Kidney (tissue), 14 donors: ENCODE results near the gene CYBA. TPM values are rescaled to one million over a fixed set of nuclear protein-coding genes. Genes with fewer than 3 reads are reported as not detected.

Experiments
- DNase-seq, 5 donors: peaks; one replicate each; pipeline ENCODE4 v3.0.0-alpha.2; 2013 to 2020
- FAIRE-seq: peaks from 2 replicates; lab custom pipeline; 2012; peaks lifted over from hg19 to GRCh38; lab: Jason Lieb, UNC
- H3K27ac ChIP-seq, 2 donors: one replicate each; pipeline ENCODE4 v1.7.0; 2013; ENCODE audit warnings: low read depth in 2 of 2, low read length in 2 of 2, inconsistent platforms in 1 of 2
- H3K27me3 ChIP-seq: one replicate; pipeline ENCODE4 v1.7.1; 2013; ENCODE audit warnings: low read length, inconsistent platforms; ENCODE audit not compliant: control insufficient read depth, insufficient read depth
- H3K36me3 ChIP-seq, 3 donors: one replicate each; pipeline versions ENCODE4 v1.7.0 to v1.7.1; 2013; ENCODE audit warnings: low read length in 3 of 3, control low read depth in 1 of 3, inconsistent platforms in 1 of 3; ENCODE audit not compliant: insufficient read depth in 3 of 3, control insufficient read depth in 2 of 3
- H3K4me1 ChIP-seq, 3 donors: one replicate each; pipeline versions ENCODE4 v1.7.0 to v1.7.1; 2013; ENCODE audit warnings: low read length in 3 of 3, inconsistent platforms in 1 of 3, low read depth in 1 of 3; ENCODE audit not compliant: control insufficient read depth in 2 of 3, insufficient read depth in 2 of 3
- H3K4me3 ChIP-seq, 3 donors: one replicate each; pipeline versions ENCODE4 v1.7.0 to v1.8.1; 2013; ENCODE audit warnings: low read length in 3 of 3, control low read depth in 1 of 3, inconsistent platforms in 1 of 3
- H3K9ac ChIP-seq, 3 donors: one replicate each; pipeline versions ENCODE4 v1.7.0 to v1.7.1; 2013; ENCODE audit warnings: low read length in 3 of 3, control low read depth in 1 of 3, inconsistent platforms in 1 of 3
- H3K9me3 ChIP-seq, 3 donors: one replicate each; pipeline versions ENCODE4 v1.7.0 to v1.7.1; 2013; ENCODE audit warnings: low read length in 3 of 3, control low read depth in 1 of 3, inconsistent platforms in 1 of 3; ENCODE audit not compliant: control insufficient read depth in 2 of 3, insufficient read depth in 1 of 3
- intact Hi-C: fragments of 100-400 bp; cut with DNase I; formaldehyde crosslinking; loops from one replicate; pipeline ENCODE4 v1.11.1; 2022
- polyA plus RNA-seq: library from polyadenylated mRNA; stranded (reverse); fragments of 350-450 nt; fragmentation: Illumina TruSeq; extraction: RNeasy Lipid Tissue Mini Kit (QIAGEN cat#74804); gene quantifications from one replicate; pipeline ENCODE4 v1.2.3, GENCODE V29; 2014; ENCODE audit warnings: low read depth, low replicate concordance; ENCODE audit not compliant: insufficient read depth
- total RNA-seq: library from RNA; stranded (reverse); fragmentation: NEBNext Ultra II Directional; extraction: Animal tissue kit (Norgen Biotek cat#: 25700); gene quantifications from one replicate; pipeline ENCODE4 v1.2.1, GENCODE V29; 2021
- TF ChIP-seq, protein P1 (sequence below): IDR thresholded peaks from 3 replicates; pipeline ENCODE4 v1.5.1; 2012; ENCODE audit warnings: mild to moderate bottlenecking, moderate library complexity, borderline replicate concordance; ENCODE audit not compliant: insufficient read depth; ENCODE audit errors: extremely low read depth
- donor health status: control.
- donor health status: control.
- donor health status: control.
- donor health status: control.
- donor health status: control.
- donor health status: DM: yes; HTN: yes; CAD: no.
- donor health status: Normal renal cell carcinoma (clear cell type).

CYBA gene
- total and polyA plus RNA-seq, 2 donors from 2014 or later = 263 to 395 TPM

DNA sequence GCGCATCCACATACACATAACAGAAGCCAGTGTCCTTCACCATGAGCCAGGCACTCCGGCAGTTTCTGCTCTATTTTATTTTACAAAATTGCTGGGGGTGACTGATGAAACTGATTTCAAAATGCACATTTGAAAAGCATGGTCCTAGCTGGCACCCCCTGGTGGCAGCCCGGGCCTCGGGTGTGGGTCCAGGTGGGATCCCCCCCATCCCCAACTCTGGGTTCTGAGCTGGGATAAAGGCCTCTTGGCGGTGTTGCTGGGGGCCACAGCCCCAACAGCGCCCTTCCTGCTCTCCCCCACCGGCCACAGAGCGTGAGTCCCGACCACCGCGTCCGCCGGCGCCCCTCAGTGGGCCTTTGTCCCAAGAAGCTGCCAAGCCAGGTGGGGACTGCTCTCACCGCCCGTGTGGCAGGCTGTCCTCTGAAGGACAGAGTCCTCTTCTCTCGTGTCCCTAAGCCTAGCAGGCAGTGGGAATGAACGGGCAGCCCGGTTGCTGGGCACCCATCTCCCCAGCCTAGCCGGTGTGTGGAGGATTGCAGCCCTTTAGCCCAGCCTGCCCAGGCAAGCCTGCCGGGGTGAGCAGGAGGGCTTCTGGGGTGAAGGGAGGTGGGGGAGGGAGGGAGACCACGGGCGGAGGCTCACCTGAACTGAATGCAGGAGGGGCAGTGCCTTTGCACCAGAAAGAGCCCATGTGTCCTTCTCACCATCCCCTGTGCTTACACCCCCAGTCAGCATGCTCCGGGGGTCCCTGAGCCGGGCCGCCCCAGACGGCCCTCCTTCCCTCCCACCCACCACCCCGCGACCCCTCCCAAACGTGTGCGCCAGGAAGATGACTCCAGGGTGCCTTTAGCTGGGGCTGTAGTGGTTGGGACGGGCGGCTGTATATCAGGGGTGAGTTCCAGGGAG, 34.6 kb upstream of the CYBA start:
- DNase-seq = peak in 3 of 5 donors; percentile 27 to 77 (median 29)
- peaks cover 0 to 4% (median 0%) of the 10 kb centered on the region in 3 donors for H3K4me1 ChIP-seq
- H3K9ac ChIP-seq = peak overlapping the region in 1 of 3 donors; percentile 40
- TF ChIP-seq, protein P1, sequence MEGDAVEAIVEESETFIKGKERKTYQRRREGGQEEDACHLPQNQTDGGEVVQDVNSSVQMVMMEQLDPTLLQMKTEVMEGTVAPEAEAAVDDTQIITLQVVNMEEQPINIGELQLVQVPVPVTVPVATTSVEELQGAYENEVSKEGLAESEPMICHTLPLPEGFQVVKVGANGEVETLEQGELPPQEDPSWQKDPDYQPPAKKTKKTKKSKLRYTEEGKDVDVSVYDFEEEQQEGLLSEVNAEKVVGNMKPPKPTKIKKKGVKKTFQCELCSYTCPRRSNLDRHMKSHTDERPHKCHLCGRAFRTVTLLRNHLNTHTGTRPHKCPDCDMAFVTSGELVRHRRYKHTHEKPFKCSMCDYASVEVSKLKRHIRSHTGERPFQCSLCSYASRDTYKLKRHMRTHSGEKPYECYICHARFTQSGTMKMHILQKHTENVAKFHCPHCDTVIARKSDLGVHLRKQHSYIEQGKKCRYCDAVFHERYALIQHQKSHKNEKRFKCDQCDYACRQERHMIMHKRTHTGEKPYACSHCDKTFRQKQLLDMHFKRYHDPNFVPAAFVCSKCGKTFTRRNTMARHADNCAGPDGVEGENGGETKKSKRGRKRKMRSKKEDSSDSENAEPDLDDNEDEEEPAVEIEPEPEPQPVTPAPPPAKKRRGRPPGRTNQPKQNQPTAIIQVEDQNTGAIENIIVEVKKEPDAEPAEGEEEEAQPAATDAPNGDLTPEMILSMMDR = no peak
- H3K36me3 ChIP-seq = no peaks in the 10 kb centered on the region
- no peaks in the 10 kb centered on the region for H3K9me3 ChIP-seq
- peak overlapping the region in 2 of 3 donors; percentile 10 to 58 for H3K4me3 ChIP-seq
- peaks cover 11% of the 10 kb centered on the region for H3K27me3 ChIP-seq
- intact Hi-C loops = no loop called here
- H3K27ac ChIP-seq = no peak overlapping the region
- FAIRE-seq = no peak

DNA sequence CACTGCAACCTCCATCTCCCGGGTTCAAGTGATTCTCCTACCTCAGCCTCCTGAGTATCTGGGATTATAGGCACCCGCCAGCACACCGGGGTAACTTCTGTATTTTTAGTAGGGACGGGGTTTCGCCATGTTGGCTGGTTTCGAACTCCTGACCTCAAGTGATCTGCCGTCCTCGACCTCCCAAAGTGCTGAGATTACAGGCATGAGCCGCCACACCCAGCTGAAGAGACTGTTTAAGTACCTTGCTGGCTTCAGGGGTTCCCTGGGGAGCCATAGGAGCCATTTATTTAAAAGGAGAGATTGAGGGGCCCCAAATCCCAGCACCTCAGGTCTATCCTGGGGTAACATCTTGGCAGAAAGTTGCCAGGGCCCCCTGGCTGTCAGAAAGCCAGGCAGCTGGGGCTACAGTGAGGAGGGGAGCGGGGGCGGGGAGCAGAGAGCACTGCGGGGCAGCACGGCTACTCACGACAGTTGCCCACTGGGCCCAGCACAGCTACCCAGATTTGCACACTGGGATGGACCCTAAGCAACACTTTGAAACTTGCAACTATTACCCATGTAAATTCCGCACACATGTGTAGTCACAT, 33.8 kb upstream of the CYBA start:
- no peak for FAIRE-seq
- no peak overlapping the region for H3K9ac ChIP-seq
- intact Hi-C loops = no loop called here
- TF ChIP-seq, protein P1 = no peak
- H3K9me3 ChIP-seq = no peaks in the 10 kb centered on the region
- H3K36me3 ChIP-seq = no peaks in the 10 kb centered on the region
- DNase-seq = no peak
- H3K27ac ChIP-seq = no peak overlapping the region
- peaks cover 0 to 4% (median 0%) of the 10 kb centered on the region in 3 donors for H3K4me1 ChIP-seq
- peaks cover 11% of the 10 kb centered on the region for H3K27me3 ChIP-seq
- no peak overlapping the region for H3K4me3 ChIP-seq

DNA sequence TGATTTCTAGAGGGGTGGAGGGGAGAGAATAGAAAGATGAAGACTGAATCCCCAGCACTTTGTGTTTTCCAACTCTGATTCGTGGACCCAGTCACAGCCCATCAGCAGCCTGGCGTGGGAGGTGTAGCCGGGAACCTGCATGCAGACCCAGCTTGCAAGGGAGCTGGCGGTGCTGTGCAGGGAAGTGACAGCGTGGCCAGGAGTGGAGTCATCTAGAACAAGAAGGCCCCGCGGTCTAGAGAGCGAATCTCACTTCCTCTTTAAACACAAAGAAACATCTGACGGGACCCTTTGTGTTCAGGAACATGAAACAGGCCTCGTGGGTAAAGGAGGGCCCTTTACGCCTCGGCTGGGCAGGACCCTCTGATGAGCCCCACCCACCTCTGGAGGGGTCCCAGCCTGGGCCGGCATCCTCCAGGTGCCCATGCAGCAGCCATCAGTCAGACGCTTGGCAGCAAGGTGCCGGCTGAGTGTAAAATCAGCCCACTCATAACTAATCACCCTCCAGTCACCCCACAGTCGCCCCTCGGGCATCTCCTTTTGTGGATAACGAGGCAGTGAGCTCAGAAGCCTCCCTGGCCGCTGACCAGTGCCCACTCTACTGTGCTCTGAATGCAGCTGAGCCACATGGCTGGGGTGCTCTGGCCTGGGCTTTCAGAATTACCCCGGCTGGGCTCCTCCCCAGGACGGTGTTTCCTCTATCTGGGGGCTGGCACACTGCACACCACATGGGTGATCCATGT, 31.0 kb upstream of the CYBA start:
- H3K4me3 ChIP-seq = no peak overlapping the region
- peak in 1 of 5 donors; percentile 87 for DNase-seq
- H3K9me3 ChIP-seq = no peaks in the 10 kb centered on the region
- no peak overlapping the region for H3K27ac ChIP-seq
- no peaks in the 10 kb centered on the region for H3K36me3 ChIP-seq
- H3K4me1 ChIP-seq = peaks cover 0 to 6% (median 0%) of the 10 kb centered on the region in 3 donors
- TF ChIP-seq, protein P1 = no peak
- peaks cover 9% of the 10 kb centered on the region for H3K27me3 ChIP-seq
- H3K9ac ChIP-seq = no peak overlapping the region
- FAIRE-seq = no peak
- intact Hi-C loops = no loop called here
